ENCODE results near the gene OBSL1. TPM values are rescaled to one million over a fixed set of nuclear protein-coding genes. Genes with fewer than 3 reads are reported as not detected.

Gene OBSL1
- total RNA-seq, 1 donor from 2014 or later: 208 TPM

DNA sequence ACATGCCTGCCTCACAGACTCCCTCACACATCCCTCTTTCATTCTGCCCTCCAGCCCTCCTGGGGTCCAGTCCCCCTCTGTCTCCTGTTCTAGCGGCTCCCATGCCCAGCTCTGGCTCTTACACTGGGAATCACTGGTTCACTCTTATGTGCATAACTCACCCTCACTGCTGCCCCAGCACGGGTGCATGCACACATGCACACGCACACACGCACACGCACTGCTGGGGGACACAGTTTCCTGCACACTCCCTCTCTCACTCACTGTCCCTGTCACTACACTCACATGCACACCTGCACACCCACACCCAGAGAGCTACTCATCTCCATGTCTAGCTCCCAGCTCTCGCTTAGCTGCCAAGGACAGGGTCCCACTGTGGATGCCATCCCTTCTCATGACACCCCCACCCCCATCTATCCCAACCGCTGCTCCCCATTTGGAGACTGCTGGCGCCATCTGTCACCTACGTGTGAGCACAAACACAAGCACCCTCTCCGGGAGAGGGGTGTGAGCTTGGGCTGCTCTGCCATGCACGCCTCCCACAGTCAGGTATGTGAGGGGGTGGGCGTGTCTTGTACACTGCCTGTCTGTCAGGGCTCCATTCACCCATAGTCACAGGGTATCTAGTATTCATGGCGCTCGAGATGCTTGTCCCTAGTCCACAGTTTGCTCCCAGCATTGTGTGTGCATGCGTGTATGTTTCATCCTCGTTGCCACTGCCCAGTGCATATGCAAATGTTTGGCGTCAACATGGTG lies 55.3 kb downstream of the OBSL1 start:
- H3K36me3 ChIP-seq: no peaks in the 10 kb centered on the region
- TF ChIP-seq, protein P1, sequence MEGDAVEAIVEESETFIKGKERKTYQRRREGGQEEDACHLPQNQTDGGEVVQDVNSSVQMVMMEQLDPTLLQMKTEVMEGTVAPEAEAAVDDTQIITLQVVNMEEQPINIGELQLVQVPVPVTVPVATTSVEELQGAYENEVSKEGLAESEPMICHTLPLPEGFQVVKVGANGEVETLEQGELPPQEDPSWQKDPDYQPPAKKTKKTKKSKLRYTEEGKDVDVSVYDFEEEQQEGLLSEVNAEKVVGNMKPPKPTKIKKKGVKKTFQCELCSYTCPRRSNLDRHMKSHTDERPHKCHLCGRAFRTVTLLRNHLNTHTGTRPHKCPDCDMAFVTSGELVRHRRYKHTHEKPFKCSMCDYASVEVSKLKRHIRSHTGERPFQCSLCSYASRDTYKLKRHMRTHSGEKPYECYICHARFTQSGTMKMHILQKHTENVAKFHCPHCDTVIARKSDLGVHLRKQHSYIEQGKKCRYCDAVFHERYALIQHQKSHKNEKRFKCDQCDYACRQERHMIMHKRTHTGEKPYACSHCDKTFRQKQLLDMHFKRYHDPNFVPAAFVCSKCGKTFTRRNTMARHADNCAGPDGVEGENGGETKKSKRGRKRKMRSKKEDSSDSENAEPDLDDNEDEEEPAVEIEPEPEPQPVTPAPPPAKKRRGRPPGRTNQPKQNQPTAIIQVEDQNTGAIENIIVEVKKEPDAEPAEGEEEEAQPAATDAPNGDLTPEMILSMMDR (IDR thresholded peaks at IDR 0.05; ENCODE audit: borderline replicate concordance): no peak
- intact Hi-C loops (cut with micrococcal nuclease): no loop called here
- no peak for DNase-seq
- no peak overlapping the region for H3K4me3 ChIP-seq
- H3K27me3 ChIP-seq (ENCODE audit: low read depth): peaks cover 97% of the 10 kb centered on the region
- no peak overlapping the region for H3K27ac ChIP-seq (replicated peaks)
- H3K4me1 ChIP-seq: peaks cover 16% of the 10 kb centered on the region
- H3K9me3 ChIP-seq (replicated peaks): no peaks in the 10 kb centered on the region

DNA sequence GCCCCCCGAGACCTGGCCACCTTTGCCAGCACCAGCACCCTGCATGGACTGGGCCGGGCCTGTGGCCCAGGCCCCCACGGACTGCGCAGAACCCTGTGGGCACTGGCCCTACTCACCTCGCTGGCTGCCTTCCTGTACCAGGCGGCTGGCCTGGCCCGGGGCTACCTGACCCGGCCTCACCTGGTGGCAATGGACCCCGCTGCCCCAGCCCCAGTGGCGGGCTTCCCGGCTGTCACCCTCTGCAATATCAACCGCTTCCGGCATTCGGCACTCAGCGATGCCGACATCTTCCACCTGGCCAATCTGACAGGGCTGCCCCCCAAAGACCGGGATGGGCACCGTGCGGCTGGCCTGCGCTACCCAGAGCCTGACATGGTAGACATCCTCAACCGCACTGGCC lies 56.5 kb downstream of the OBSL1 start:
- no peaks in the 10 kb centered on the region for H3K36me3 ChIP-seq
- TF ChIP-seq, protein P1 (IDR thresholded peaks at IDR 0.05; ENCODE audit: borderline replicate concordance): no peak
- H3K9me3 ChIP-seq (replicated peaks): no peaks in the 10 kb centered on the region
- no peak for DNase-seq
- intact Hi-C loops (cut with micrococcal nuclease): no loop called here
- H3K27ac ChIP-seq (replicated peaks): no peak overlapping the region
- H3K4me1 ChIP-seq: peaks cover 20% of the 10 kb centered on the region
- H3K27me3 ChIP-seq (ENCODE audit: low read depth): peaks cover 96% of the 10 kb centered on the region
- H3K4me3 ChIP-seq: no peak overlapping the region

DNA sequence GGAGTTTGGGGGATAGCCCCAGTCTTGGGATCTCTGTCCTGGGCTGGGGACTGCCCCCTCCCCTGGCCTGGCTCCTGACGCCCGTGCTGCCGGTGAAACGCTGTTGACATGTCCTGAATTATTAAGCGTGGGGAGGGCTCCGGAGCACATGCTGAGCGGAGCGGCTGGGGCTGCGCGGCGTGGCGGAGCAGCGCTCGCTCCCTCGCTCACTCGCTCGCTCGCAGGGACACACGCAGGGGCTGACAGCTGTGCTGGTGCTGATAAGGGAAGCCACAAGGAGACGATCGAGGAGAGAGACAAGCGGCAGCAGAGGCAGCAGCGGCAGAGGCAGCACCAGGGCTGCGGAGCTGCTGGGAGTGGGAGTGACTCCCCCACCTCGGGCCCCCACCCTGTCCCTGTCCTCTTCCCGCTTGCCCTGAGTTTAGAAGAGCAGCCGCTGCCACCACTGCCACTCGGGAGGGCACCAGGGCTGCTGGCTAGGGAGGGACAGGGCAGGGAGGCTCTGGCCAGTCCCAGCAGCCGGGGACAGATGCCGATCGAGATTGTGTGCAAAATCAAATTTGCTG lies 57.1 kb downstream of the OBSL1 start, which contains the start of gene ASIC4:
ASIC4 (plus strand) TSS at position 287 of the 566 bp plus-strand sequence; CDS start at position 530, 243 bp downstream.
- H3K4me3 ChIP-seq: peak within 1 kb of the TSS; percentile 43
- H3K4me1 ChIP-seq: peaks cover 26% of the 10 kb centered on the region
- no peaks in the 10 kb centered on the region for H3K9me3 ChIP-seq (replicated peaks)
- H3K27me3 ChIP-seq (ENCODE audit: low read depth): peaks cover 96% of the 10 kb centered on the region
- no peak for DNase-seq
- H3K27ac ChIP-seq (replicated peaks): no peak within 1 kb of the TSS
- intact Hi-C loops (cut with micrococcal nuclease): no loop called here
- TF ChIP-seq, protein P1 (IDR thresholded peaks at IDR 0.05; ENCODE audit: borderline replicate concordance): no peak
- no peaks in the 10 kb centered on the region for H3K36me3 ChIP-seq

DNA sequence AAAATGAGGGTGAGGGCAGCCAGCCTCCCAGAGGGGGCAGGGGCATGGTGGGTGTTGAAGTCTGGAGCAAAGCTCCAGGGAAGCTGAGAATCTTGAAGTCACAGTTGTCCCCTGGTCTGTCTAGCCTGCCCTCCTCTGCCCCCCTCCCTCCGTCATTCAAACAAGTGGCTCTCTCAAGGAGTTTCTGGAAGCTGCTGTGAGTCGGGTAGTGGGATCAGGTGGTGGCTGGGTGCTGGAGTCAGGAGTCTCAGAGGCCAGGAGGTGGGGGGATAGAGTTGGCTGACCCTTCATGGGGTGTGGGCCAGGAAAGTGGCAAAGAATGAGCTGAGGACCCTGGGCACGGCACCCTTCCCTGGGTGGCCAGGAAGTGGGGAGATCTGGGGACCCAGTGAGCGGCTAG lies 57.6 kb downstream of the OBSL1 start:
- Histone ChIP-seq H3K4me1 (peaks cover 31% of the 10 kb centered on the region), H3K27ac (replicated peaks) (no peak overlapping the region), H3K36me3 (no peaks in the 10 kb centered on the region), H3K9me3 (replicated peaks) (no peaks in the 10 kb centered on the region), H3K4me3 (peak overlapping the region; percentile 43), H3K27me3 (ENCODE audit: low read depth) (peaks cover 96% of the 10 kb centered on the region)
- intact Hi-C loops (cut with micrococcal nuclease): no loop called here
- TF ChIP-seq, protein P1 (IDR thresholded peaks at IDR 0.05; ENCODE audit: borderline replicate concordance): no peak
- no peak for DNase-seq

DNA sequence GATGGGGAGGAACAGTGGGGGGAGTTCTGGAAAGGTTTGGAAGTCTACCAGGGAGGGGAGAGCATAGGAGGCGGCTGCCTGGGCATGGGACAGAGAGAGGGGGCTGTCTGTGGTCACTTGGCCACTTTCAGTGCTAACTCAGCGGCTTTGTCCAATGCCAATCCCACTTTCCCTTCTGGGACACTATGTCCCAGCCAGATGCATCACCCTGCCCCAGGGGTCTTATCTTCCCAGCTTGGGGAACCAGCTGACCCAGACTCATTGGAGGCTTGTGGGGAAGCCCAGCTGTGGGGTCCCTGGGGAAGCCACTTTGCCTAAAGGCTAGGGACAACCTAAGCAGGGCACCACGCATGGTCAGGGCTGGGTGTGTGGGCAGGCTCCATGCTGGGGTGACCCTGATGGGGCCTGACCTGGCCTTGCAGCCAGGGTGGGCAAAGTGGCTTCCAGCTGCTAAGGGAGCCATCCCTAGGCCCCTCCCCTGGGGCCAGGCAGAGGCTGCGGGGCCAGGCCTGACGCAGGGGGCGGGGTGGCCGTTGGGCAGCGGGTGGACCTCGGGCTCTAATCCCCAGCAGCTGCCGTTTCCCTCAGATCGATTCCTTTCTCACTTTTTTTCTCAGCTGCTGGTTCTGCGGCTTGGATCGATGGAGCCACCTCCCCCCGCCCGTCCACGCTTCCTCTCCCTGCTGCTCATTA lies 58.7 kb downstream of the OBSL1 start:
- Histone ChIP-seq H3K27me3 (ENCODE audit: low read depth) (peaks cover 85% of the 10 kb centered on the region), H3K9me3 (replicated peaks) (no peaks in the 10 kb centered on the region), H3K4me1 (peaks cover 42% of the 10 kb centered on the region), H3K4me3 (no peak overlapping the region), H3K36me3 (no peaks in the 10 kb centered on the region), H3K27ac (replicated peaks) (no peak overlapping the region)
- TF ChIP-seq, protein P1 (IDR thresholded peaks at IDR 0.05; ENCODE audit: borderline replicate concordance): no peak
- intact Hi-C loops (cut with micrococcal nuclease): no loop called here
- no peak for DNase-seq
